Thyroid gland (tissue), 4 donors: ENCODE results near the gene HECW1. TPM values are rescaled to one million over a fixed set of nuclear protein-coding genes. Genes with fewer than 3 reads are reported as not detected.
A peak's percentile ranks its signal among the peaks of the same experiment; 100 is the strongest.

Experiments
- DNase-seq, 2 donors: peaks; one replicate each; pipeline ENCODE4 v3.0.0-alpha.2; 2019
- H3K27ac ChIP-seq, 3 donors: fragments of 200-600 bp; sonication (generic); 1 replicate in 2 of 3; 2 replicates in 1 of 3; pipeline ENCODE4 v1.5.1; 2016 to 2019; ENCODE audit warnings: mild to moderate bottlenecking in 1 of 3, moderate library complexity in 1 of 3
- H3K27me3 ChIP-seq: fragments of 200-600 bp; sonication (generic); one replicate; pipeline ENCODE4 v1.5.1; 2019
- H3K36me3 ChIP-seq, 2 donors: fragments of 200-600 bp; sonication (generic); one replicate each; pipeline ENCODE4 v1.5.1; 2016 to 2019
- H3K4me1 ChIP-seq, 2 donors: fragments of 200-600 bp; sonication (generic); one replicate each; pipeline ENCODE4 v1.5.1; 2017 to 2019
- H3K4me3 ChIP-seq, 3 donors: fragments of 200-600 bp; sonication (generic); replicated peaks in 1 of 3; 1 replicate in 2 of 3; 2 replicates in 1 of 3; pipeline ENCODE4 v1.5.1; 2016; ENCODE audit warnings: mild to moderate bottlenecking in 1 of 3
- H3K9me3 ChIP-seq: fragments of 200-600 bp; sonication (generic); one replicate; pipeline ENCODE4 v1.5.1; 2017
- CTCF ChIP-seq, 6 experiments: fragments of 200-600 bp in 3 of 6; fragments of 450-650 bp in 3 of 6; sonication (generic) in 3 of 6; IDR thresholded peaks; one replicate each; pipeline ENCODE4 v1.5.1; 2016 to 2019; ENCODE audit warnings: antibody characterized with exemption in 6 of 6, mild to moderate bottlenecking in 2 of 6, inconsistent platforms in 1 of 6, moderate library complexity in 1 of 6
- POLR2A ChIP-seq, 2 donors: fragments of 450-650 bp; IDR thresholded peaks; one replicate each; pipeline ENCODE4 v1.6.1; 2017; ENCODE audit warnings: antibody characterized with exemption in 2 of 2, mild to moderate bottlenecking in 2 of 2, moderate library complexity in 1 of 2
- WGBS, 2 donors: methylation state at CpG; one replicate each; pipeline ENCODE4 v1.1.5; 2017; 5-methylcytosine and 5-hydroxymethylcytosine counted together
- intact Hi-C: fragments of 100-400 bp; cut with DNase I; formaldehyde crosslinking; loops from one replicate; pipeline ENCODE4 v1.15.1; 2023
- total RNA-seq, 4 donors: library from RNA; depleted of rRNA; stranded (reverse); fragments of >200 nt; gene quantifications; one replicate each; pipeline ENCODE4 v1.2.3, GENCODE V29; 2016

HECW1 gene
- total RNA-seq, 4 donors from 2014 or later: 0.67 to 4.7 (median 2.3) TPM

GRCh38 chr7:43220742-43221141 is 108.3 kb downstream of the HECW1 start:
- Histone ChIP-seq H3K27ac (no peak overlapping the region), H3K9me3 (no peaks in the 10 kb centered on the region), H3K27me3 (no peaks in the 10 kb centered on the region), H3K4me3 (no peak overlapping the region), H3K4me1 (no peaks in the 10 kb centered on the region), H3K36me3 (no peaks in the 10 kb centered on the region)
- intact Hi-C loops: no loop called here
- TF ChIP-seq CTCF (IDR thresholded peaks at IDR 0.05) (no peak), POLR2A (IDR thresholded peaks at IDR 0.05) (no peak)
- DNase-seq: no peak

GRCh38 chr7:43229801-43230200 is 117.4 kb downstream of the HECW1 start:
- no peak for DNase-seq
- Histone ChIP-seq H3K9me3 (no peaks in the 10 kb centered on the region), H3K4me3 (no peak overlapping the region), H3K4me1 (no peaks in the 10 kb centered on the region), H3K27me3 (no peaks in the 10 kb centered on the region), H3K36me3 (no peaks in the 10 kb centered on the region), H3K27ac (no peak overlapping the region)
- TF ChIP-seq POLR2A (IDR thresholded peaks at IDR 0.05) (no peak), CTCF (IDR thresholded peaks at IDR 0.05) (no peak)
- WGBS, 2 donors: 92% methylated on average over 5 of the region's 5 CpGs
- intact Hi-C loops: no loop called here

- H3K27me3 ChIP-seq: no peaks in the 10 kb centered on the region
- WGBS, 2 donors: 78 to 85% methylated on average over 2 of the region's 2 CpGs
- no peak for TF ChIP-seq POLR2A (IDR thresholded peaks at IDR 0.05)
- TF ChIP-seq CTCF (IDR thresholded peaks at IDR 0.05): no peak
- no peak overlapping the region for H3K4me3 ChIP-seq
- no peak for DNase-seq
- no peak overlapping the region for H3K27ac ChIP-seq
- H3K9me3 ChIP-seq: no peaks in the 10 kb centered on the region
- H3K4me1 ChIP-seq: no peaks in the 10 kb centered on the region
- intact Hi-C loops: no loop called here
- no peaks in the 10 kb centered on the region for H3K36me3 ChIP-seq
Measured at GRCh38 chr7:43232366-43232765, 119.9 kb downstream of the HECW1 start.

GRCh38 chr7:43234073-43234472 is 121.6 kb downstream of the HECW1 start:
- H3K36me3 ChIP-seq: no peaks in the 10 kb centered on the region
- H3K27me3 ChIP-seq: no peaks in the 10 kb centered on the region
- no peak for DNase-seq
- H3K4me1 ChIP-seq: no peaks in the 10 kb centered on the region
- no peak overlapping the region for H3K27ac ChIP-seq
- H3K9me3 ChIP-seq: no peaks in the 10 kb centered on the region
- no peak overlapping the region for H3K4me3 ChIP-seq
- WGBS, 2 donors: 63 to 65% methylated on average over 5 of the region's 5 CpGs
- no peak for TF ChIP-seq CTCF (IDR thresholded peaks at IDR 0.05)
- no peak for TF ChIP-seq POLR2A (IDR thresholded peaks at IDR 0.05)
- intact Hi-C loops: no loop called here

- TF ChIP-seq CTCF (IDR thresholded peaks at IDR 0.05): no peak
- no peak for TF ChIP-seq POLR2A (IDR thresholded peaks at IDR 0.05)
- Histone ChIP-seq H3K9me3 (no peaks in the 10 kb centered on the region), H3K27me3 (no peaks in the 10 kb centered on the region), H3K27ac (no peak overlapping the region), H3K4me1 (no peaks in the 10 kb centered on the region), H3K36me3 (no peaks in the 10 kb centered on the region), H3K4me3 (no peak overlapping the region)
- intact Hi-C loops: no loop called here
- 50 to 74% methylated on average over 2 to 3 of the region's 4 CpGs for WGBS, 2 donors
- DNase-seq: peak; percentile 12 to 17
Measured at GRCh38 chr7:43234968-43235367, 122.5 kb downstream of the HECW1 start.
